ENCODE results near the gene FOXC2.
A peak's percentile ranks its signal among the peaks of the same experiment; 100 is the strongest.

GRCh38 chr16:86517652-86518258 lies 48.9 kb upstream of the FOXC2 start:
- peak; percentile 70 to 83 (median 72) for TF ChIP-seq CTCF (IDR thresholded peaks at IDR 0.05)
- TF ChIP-seq POLR2AphosphoS5 (IDR thresholded peaks at IDR 0.05), result peak; percentile 29 to 69 (median 66)

Data from sigmoid colon (tissue), 4 donors.